Astrocyte of the cerebellum (primary cell): ENCODE data around the gene GABARAP.
A peak's percentile ranks its signal among the peaks of the same experiment; 100 is the strongest.

Experiments used
- DNase-seq: peaks from one replicate; pipeline ENCODE4 v3.0.0-alpha.2; 2011; ENCODE audit warnings: low read depth
- H3K4me3 ChIP-seq: 2 replicates; pipeline ENCODE4 v1.5.1; 2011; ENCODE audit warnings: mild to moderate bottlenecking, low read depth, low read length, moderate library complexity
- in situ Hi-C: cut with HindIII; loops from 2 replicates; pipeline ENCODE4 v1.10.0; 2017; ENCODE audit warnings: low sequenced_read_pairs
- TF ChIP-seq, protein P1 (sequence below): IDR thresholded peaks from 2 replicates; pipeline ENCODE4 v1.5.1; 2012; ENCODE audit warnings: low read length, low read depth, moderate library complexity, mild to moderate bottlenecking; ENCODE audit errors: missing control alignments

GABARAP gene

DNA sequence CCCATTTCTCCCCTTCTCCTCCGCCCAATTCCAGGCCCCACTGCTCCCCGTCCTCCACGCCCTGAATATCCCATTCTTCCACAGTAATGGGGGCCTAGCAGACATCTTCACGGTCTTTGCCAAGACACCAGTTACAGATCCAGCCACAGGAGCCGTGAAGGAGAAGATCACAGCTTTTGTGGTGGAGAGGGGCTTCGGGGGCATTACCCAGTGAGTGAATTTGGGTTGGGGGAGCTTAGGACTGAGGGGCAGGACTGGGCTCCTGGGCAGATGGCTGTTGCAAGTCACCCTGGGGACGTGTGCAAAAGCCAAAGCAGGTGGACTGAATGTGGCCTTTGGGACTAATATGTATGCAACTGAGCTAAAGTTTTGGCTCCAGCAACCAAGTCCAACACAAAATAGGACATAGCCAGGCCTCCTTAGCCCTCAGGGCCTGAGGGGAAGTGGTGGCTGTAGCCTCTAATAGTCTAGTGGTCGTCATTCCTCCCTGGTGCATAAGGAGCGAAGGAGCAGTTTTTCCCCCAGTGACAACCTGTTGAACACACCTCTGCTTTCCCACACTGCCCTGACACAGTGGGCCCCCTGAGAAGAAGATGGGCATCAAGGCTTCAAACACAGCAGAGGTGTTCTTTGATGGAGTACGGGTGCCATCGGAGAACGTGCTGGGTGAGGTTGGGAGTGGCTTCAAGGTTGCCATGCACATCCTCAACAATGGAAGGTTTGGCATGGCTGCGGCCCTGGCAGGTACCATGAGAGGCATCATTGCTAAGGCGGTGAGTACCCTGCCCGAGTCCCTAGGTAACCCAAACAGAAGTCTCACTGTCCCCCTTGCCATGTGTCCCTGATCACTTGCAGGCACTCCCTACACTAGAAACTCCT is 19.9 kb downstream of the GABARAP start:
- TF ChIP-seq, protein P1, sequence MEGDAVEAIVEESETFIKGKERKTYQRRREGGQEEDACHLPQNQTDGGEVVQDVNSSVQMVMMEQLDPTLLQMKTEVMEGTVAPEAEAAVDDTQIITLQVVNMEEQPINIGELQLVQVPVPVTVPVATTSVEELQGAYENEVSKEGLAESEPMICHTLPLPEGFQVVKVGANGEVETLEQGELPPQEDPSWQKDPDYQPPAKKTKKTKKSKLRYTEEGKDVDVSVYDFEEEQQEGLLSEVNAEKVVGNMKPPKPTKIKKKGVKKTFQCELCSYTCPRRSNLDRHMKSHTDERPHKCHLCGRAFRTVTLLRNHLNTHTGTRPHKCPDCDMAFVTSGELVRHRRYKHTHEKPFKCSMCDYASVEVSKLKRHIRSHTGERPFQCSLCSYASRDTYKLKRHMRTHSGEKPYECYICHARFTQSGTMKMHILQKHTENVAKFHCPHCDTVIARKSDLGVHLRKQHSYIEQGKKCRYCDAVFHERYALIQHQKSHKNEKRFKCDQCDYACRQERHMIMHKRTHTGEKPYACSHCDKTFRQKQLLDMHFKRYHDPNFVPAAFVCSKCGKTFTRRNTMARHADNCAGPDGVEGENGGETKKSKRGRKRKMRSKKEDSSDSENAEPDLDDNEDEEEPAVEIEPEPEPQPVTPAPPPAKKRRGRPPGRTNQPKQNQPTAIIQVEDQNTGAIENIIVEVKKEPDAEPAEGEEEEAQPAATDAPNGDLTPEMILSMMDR = no peak
- no peak overlapping the region for H3K4me3 ChIP-seq
- in situ Hi-C loops = no loop called here
- no peak for DNase-seq

DNA sequence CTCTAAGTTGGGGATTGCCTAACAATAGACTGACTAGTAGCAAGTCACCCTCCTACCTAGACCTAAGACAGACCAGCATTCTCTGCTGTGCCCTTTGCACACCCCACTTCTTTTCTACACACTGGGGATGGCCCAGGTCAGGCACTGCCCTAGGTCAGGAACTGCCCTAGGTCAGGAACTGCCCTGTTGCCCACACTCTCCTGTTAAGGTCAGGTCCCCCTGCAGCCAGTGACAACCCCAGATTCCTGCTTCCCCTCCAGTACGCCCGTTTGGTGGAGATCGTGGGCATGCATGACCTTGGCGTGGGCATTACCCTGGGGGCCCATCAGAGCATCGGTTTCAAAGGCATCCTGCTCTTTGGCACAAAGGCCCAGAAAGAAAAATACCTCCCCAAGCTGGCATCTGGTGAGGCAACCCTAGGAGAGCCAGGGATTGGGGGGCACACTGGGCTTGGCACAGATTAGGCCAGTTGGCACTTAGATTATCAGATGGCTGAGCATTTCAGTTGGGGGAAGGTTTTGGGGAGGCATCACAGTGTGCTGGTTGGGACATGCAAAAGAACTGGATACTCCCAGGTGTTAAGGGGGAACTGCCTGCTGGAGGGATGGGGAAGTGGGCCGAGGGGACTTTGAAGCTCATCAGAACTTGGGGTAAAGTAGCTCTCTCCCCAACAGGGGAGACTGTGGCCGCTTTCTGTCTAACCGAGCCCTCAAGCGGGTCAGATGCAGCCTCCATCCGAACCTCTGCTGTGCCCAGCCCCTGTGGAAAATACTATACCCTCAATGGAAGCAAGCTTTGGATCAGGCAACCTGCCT is 20.8 kb downstream of the GABARAP start:
- no peak overlapping the region for H3K4me3 ChIP-seq
- TF ChIP-seq, protein P1 = no peak
- in situ Hi-C loops = no loop called here
- DNase-seq = no peak

DNA sequence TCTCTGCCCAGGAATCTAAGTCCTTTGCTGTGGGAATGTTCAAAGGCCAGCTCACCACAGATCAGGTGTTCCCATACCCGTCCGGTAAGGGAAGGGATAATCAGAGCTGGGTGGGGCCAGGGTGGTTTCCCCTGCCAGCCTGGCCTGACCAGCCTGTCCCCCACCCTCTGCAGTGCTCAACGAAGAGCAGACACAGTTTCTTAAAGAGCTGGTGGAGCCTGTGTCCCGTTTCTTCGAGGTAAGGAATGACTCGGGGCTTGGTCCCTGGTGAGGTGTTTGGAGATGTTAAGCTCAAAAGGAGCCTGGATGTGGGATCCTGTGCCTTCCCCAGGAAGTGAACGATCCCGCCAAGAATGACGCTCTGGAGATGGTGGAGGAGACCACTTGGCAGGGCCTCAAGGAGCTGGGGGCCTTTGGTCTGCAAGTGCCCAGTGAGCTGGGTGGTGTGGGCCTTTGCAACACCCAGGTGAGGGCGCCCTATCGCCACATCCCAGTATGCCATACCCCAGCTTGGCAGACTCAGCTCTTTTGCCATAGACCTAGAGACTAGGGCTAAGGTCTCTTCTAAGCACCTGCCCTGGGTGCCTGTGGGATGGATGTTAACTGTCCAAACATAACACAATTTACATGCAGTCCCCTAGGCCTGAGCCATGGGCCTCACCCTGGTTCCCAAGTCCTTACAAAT is 21.5 kb downstream of the GABARAP start:
- no peak for DNase-seq
- in situ Hi-C loops = no loop called here
- H3K4me3 ChIP-seq = peak overlapping the region; percentile 84
- TF ChIP-seq, protein P1 = peak; percentile 50

DNA sequence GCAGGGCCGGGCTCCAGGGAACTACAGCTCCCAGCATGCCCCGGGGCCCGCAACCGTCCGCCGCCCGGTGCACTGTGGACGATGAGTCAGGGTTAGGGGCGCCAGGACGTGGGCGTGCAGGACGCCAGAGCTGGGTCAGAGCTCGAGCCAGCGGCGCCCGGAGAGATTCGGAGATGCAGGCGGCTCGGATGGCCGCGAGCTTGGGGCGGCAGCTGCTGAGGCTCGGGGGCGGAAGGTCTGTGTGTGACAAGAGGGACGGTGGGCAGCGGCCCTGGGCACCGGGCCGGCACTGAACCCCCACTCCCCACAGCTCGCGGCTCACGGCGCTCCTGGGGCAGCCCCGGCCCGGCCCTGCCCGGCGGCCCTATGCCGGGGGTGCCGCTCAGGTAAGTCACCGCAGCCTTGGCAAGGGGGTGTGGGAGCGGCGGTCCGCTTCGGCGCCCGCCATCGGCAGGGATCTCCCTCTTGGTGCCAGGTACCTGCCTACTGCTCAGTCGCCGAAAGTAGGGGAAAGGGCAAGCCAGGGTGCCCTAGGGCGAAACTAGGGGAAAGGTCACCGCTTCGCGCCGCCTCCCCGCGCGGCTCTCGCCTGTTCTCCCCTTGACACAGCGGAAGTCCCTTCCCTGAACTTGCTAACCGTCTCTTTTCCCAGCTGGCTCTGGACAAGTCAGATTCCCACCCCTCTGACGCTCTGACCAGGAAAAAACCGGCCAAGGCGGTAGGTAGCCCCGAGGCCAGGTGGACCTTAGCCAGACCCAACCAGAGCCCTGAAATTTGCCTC is 22.2 kb downstream of the GABARAP start, which contains the start of the genes ACADVL and DLG4:
ACADVL (plus strand) TSS at position 127 of the 781 bp plus-strand sequence; CDS start at position 174, 47 bp downstream.
DLG4 (minus strand) TSS at position 25 of the 781 bp plus-strand sequence.
- DNase-seq = peak; percentile 75
- H3K4me3 ChIP-seq = peak within 1 kb of the TSS; percentile 84
- TF ChIP-seq, protein P1 = no peak
- in situ Hi-C loops = no loop called here

DNA sequence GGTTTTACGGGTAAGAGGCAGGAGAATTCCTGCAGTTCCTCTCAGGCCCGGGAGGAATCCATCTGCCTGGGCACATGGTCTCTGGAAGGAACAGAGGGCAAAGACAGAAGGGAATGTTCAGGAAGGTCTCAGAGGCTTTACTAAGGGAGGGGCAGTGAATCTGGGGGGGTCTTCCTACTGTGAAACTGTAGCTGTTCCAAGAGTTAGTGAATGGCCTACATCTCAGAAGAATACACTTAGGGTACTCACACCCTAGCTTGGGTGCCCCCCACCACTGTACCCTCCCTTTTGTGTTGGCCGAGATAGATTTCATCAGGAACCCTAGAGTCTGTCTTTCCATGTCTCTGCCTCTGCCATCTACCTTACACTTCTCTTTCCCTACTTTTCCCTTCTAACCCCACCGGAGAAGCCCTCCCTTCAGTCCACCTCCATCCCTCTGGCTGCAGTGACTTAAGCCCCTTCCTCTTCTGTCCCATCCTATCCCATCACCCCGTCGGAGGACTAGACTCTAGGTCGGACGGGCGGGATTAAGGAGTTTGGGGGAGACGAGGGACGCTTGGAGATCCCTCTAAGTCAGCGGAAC is 22.9 kb downstream of the GABARAP start:
- TF ChIP-seq, protein P1 = no peak
- in situ Hi-C loops = no loop called here
- DNase-seq = no peak
- H3K4me3 ChIP-seq = peak overlapping the region; percentile 84
